Dermis microvascular lymphatic vessel endothelial cell (primary cell): ENCODE data around the gene KIF19. TPM values are rescaled to one million over a fixed set of nuclear protein-coding genes. Genes with fewer than 3 reads are reported as not detected.

Experiments used
- DNase-seq, 2 donors: peaks; one replicate each; pipeline versions ENCODE4 v3.0.0 to v3.0.0-alpha.2; 2010; ENCODE audit warnings: low read depth in 2 of 2
- total RNA-seq: library from RNA; depleted of rRNA; stranded (reverse); fragments of >200 nt; gene quantifications from 2 replicates; pipeline ENCODE4 v1.2.1, GENCODE V29; 2014

The KIF19 gene
- total RNA-seq, 1 donor from 2014 or later = 1.5 TPM

DNA sequence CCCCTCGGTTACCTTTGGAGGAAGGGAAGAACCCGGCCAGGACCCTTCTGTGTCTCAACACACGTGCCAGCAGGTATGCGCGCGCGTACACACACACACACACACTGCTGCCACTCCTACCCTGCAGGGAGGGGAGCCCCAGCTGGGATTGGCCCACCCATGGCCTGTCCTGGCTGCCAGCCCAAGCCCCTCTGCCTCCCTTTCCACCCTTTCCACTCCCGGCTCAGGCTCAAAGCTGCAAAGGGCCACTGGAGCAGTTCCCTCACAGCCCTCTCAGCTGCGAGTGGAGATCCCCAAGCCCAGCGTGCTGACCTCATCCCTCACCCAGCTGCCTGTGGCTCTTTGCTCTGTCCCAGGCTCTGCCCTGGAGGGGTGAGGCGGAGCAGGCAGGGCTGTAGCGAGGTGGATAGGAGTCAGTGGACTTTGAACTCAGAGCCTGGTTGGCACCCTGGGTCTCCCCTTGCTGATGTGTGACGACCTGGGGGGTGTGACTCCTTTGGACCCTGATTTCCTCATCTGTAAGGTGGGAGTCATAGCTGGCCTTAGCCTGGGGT is 14.5 kb downstream of the KIF19 start:
- no peak for DNase-seq

GRCh38 chr17:74342224-74342623 is 16.2 kb downstream of the KIF19 start:
- DNase-seq = no peak

DNA sequence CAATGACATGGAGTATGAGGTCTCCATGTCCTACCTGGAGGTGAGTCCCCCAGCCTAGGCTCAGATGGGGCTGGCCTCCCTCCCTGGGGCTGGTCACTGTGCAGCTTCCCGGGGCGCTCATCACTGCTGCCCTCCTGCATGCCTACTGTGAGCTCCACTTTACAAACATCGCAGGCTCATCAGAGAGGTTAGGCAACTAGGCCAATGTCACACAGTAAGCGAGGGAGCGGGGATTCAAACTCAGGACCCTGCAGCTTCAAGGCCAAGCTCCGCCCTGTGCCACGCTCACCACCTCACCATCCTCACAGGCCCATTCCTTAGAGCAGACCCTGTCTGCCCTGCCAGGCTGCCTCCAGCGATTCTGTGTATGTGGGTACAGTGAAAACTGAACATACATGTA is 17.1 kb downstream of the KIF19 start:
- no peak for DNase-seq

GRCh38 chr17:74343526-74344284 is 17.7 kb downstream of the KIF19 start:
- DNase-seq = no peak

DNA sequence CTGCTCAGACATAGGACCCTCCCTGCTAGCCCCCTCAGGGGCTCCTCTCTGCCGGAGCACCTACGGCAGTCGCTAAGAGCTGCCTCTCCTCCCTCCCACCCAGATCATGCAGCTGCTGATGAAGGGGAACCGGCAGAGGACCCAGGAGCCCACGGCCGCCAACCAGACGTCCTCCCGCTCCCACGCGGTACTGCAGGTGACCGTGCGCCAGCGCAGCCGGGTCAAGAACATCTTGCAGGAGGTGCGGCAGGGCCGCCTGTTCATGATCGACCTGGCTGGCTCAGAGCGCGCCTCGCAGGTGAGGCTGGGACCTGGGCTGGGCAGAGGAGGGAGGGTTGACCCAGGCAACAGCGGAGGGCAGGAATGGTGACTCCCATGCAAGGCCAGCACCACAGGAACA is 18.6 kb downstream of the KIF19 start:
- no peak for DNase-seq

GRCh38 chr17:74345433-74346241 is 19.6 kb downstream of the KIF19 start:
- DNase-seq = peak in 1 of 2 donors; percentile 42

- no peak for DNase-seq
Measured at GRCh38 chr17:74347646-74348045, 21.6 kb downstream of the KIF19 start.

DNA sequence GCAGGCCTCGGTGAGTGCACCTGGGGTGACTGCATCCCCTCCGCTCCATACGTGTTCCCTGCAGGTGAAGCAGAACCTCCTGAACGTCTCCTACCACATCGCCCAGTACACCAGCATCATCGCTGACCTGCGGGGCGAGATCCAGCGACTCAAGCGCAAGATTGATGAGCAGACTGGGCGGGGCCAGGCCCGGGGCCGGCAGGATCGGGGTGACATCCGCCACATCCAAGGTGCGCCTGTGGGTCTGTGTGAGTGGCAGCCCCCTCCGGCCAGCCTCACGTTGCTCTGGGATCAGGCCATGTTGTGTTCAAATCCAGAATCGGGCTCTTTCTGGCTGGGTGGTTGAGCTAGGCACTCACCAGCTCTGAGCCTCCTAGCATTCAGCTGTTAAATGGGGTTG is 23.1 kb downstream of the KIF19 start:
- no peak for DNase-seq

DNA sequence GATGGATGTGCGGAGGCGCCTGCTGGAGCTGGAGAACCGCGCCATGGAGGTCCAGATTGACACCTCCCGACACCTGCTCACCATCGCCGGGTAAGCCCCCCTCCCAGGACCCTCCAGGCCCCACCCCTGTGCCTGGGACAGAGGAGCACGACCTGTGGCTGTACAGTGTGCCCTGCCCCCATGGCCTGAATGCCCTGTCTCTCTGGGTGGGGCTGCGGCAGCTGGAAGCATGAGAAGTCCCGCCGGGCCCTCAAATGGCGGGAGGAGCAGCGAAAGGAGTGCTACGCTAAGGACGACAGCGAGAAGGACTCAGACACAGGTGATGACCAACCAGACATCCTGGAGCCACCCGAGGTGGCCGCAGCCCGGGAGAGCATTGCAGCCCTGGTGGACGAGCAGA is 24.5 kb downstream of the KIF19 start:
- DNase-seq = no peak

DNA sequence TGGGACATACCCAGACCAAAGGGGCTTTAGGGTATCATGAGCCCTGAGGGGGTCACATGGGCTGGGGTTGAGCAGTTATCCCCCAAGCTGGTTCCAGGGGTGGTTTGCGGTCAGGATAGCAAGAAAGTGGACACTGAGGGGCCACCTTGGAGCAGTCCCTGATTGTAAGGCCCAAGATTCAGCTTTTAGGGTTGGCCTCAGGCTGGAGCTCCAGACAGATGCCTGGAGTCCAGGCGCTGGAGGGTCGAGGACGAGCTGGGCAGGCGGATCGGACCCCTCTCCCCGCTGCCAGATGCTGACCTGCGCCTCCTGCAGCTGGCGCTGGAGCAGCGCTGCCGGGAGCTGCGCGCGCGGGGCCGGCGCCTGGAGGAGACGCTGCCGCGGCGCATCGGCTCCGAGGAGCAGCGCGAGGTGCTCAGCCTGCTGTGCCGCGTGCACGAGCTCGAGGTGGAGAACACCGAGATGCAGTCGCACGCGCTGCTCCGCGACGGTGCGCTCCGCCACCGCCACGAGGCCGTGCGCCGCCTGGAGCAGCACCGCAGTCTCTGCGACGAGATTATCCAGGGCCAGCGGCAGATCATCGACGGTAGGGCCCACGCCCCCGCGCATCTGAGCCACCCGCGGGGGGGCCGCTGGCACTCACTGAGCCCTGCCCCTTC is 25.7 kb downstream of the KIF19 start:
- no peak for DNase-seq

- DNase-seq = no peak
Measured at GRCh38 chr17:74353446-74354060, 27.5 kb downstream of the KIF19 start.

GRCh38 chr17:74354123-74354522 is 28.1 kb downstream of the KIF19 start:
- peak; percentile 24 to 36 for DNase-seq

DNA sequence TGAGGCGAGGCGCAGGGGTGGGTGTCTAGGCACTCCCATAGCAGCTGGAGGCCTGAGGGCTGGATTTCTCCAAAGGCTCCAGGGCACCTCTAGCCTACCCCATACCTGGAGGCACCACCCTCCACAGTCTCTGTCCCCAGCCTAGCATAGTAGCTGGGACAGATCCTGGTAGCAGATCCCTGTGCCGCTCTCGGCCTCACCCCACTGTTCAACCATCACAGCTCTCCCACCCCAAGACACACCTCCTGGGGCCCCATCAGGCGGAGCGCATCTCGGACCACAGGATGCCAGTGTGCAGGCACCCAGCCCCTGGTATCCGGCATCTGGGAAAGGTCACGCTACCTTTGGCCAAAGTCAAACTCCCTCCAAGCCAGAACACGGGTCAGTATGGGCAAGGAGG is 28.5 kb downstream of the KIF19 start:
- DNase-seq = no peak

DNA sequence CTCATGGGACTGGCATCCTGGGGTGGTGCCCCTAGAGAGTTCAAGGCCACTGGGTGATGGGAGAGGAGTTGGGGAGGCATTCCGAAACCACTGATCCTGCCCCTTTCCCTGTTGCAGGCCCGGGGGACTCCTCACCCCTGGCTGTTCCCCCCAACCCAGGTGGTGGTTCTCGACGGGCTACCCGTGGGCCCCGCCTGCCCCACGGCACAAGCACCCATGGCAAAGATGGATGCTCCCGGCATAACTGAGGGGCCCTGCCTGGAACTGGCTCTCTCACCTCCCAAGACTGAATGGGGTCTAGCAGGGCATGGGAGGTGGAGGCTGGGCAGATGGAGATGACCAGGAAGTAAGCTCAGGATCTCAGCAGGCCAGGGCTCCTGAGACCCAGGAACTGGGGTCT is 29.0 kb downstream of the KIF19 start:
- DNase-seq = no peak

- peak in 1 of 2 donors; percentile 14 for DNase-seq
Measured at GRCh38 chr17:74356646-74357465, 30.8 kb downstream of the KIF19 start.

- no peak for DNase-seq
Measured at GRCh38 chr17:74357466-74357809, 31.4 kb downstream of the KIF19 start.

DNA sequence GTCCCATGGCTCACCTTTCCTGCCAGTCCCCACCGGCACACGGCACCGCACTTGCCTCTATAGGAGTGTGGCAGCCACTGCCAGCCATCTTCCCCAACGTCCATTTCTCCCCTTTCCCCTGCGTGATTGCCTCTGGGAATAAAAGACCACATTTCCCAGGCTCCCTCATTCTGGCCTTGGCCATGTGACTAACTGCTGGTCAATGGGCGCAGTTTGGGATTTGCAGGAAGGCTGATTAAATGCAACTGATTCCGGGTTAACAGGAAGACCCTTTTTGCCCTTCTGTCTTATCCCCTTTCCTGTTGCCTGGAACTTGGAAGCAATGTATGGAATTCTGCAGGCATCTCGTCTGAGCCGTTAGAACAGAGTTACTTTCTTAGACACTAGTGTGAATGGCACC is 32.7 kb downstream of the KIF19 start:
- no peak for DNase-seq

DNA sequence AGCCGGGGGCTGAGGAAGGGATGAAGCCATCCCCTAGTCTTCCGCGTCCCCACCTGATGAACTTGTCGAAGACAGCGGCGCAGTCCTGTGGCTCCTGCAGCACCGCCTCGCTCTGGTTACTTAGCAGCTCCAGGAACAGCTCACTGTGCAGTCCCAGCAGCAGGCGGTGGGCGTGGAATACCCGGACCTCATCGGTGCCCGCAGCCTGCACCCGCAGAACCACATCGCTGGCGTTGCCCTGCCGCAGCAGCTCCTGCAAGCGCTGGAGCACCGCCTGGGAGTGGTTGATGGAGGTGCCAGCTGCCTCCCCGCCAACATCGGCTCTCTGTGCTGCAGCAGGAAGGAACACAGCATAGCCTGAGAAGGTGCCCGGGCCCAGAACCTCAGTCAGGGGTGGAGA is 33.9 kb downstream of the KIF19 start:
- DNase-seq = no peak

DNA sequence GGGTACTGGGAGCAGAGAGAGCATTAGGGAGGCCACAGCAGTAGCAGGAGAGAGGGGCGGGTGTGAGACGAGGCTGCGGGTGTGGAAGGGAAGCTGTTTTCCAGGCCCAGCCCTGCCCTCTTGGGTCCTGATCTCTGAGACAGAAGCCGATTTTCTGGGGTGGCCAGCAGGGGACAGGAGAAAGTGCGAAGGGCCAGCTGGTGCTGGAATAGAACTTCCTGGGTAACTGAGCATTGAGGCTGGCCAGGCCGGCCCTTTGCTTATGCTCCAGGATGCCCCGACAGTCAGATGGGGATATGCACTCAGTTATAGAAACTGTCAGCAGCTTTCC is 34.8 kb downstream of the KIF19 start:
- DNase-seq = no peak

DNA sequence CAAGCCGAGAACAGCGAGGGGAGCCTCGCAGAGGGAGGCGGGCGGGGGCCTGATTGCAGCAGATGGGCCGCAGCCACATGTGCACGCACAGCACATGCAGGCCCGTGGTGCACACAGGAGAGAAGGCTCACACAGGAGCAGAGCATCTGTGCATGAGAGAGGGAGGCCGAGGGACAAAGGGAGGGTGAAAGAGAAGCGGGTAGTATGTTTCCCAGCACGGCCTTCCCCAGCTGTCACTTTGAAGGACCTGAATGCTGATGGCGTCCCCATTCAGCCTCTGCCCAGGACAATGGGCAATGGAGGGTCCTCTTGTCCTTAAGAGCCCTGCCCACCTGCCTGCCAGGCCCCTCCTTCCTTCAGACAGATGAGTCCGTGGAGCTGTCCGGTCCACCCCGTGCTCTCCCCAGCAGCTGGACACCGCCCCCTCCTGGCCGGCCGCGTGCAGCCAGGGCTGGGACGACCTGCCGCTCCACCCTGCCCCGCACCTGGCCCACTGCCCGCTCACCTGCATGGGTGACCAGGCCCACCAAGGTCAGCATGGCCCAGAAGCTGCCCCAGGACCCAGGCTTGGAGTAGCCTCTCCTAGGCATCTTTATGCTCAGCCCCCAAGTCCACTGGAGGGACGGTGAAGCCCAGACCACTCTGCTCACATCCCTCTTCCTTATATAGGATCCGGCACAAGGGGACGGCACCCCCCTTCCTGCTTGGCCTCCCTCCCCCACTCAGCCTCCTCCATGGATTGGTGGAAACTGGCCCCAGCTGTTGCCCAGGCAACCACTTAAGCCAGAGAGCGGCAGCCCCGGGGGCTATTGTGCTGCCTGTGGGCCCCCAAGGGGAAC is 35.4 kb downstream of the KIF19 start, which contains the start of gene BTBD17:
BTBD17 (minus strand) TSS at position 639 of the 839 bp plus-strand sequence; CDS start at position 590, 49 bp downstream.
- peak in 1 of 2 donors; percentile 54 for DNase-seq
